Thoracic aorta (tissue), 2 donors: Measurements from ENCODE around the gene LCE3C. TPM values are rescaled to one million over a fixed set of nuclear protein-coding genes. Genes with fewer than 3 reads are reported as not detected.

ENCODE experiments used
- ATAC-seq: fragments of 150-250 bp; one replicate; pipeline ENCODE4 v1.8.0; 2017; ENCODE audit warnings: low read depth; ENCODE audit not compliant: insufficient number of reproducible peaks, low FRiP score
- DNase-seq: peaks from one replicate; pipeline ENCODE4 v3.0.0-alpha.2; 2020; ENCODE audit warnings: low spot score
- H3K27ac ChIP-seq, 2 donors: fragments of 200-600 bp; sonication (generic); 1 replicate in 1 of 2; 2 replicates in 1 of 2; pipeline ENCODE4 v1.5.1; 2016; ENCODE audit warnings: mild to moderate bottlenecking in 2 of 2, moderate library complexity in 2 of 2
- H3K27me3 ChIP-seq: fragments of 200-600 bp; sonication (generic); replicated peaks from 2 replicates; pipeline ENCODE4 v1.6.0; 2016; ENCODE audit warnings: mild to moderate bottlenecking; ENCODE audit not compliant: insufficient read depth
- H3K36me3 ChIP-seq: fragments of 200-600 bp; sonication (generic); one replicate; pipeline ENCODE4 v1.5.1; 2016
- H3K4me1 ChIP-seq, 2 donors: fragments of 200-600 bp; sonication (generic); 1 replicate in 1 of 2; 2 replicates in 1 of 2; pipeline versions ENCODE4 v1.5.1 to v1.6.0; 2016; ENCODE audit warnings: low read depth in 2 of 2, mild to moderate bottlenecking in 1 of 2; ENCODE audit not compliant: control insufficient read depth in 1 of 2
- H3K4me3 ChIP-seq: fragments of 200-600 bp; sonication (generic); 2 replicates; pipeline ENCODE4 v1.5.1; 2016; ENCODE audit warnings: mild to moderate bottlenecking
- H3K9me3 ChIP-seq: fragments of 200-600 bp; sonication (generic); 2 replicates; pipeline ENCODE4 v1.5.1; 2016
- CTCF ChIP-seq: fragments of 200-600 bp; sonication (generic); IDR thresholded peaks from one replicate; pipeline ENCODE4 v1.5.1; 2019; ENCODE audit warnings: antibody characterized with exemption
- total RNA-seq, 2 donors: library from RNA; depleted of rRNA; stranded (reverse); fragments of >200 nt; gene quantifications; one replicate each; pipeline versions ENCODE4 v1.1.0 to v1.2.3, GENCODE V29; 2016

Gene LCE3C
- total RNA-seq, 2 donors from 2014 or later = not detected

- no peak for DNase-seq
- no peak for ATAC-seq
- H3K27ac ChIP-seq = no peak overlapping the region
- no peaks in the 10 kb centered on the region for H3K4me1 ChIP-seq
- no peaks in the 10 kb centered on the region for H3K9me3 ChIP-seq
- no peak for TF ChIP-seq CTCF
- no peak overlapping the region for H3K4me3 ChIP-seq
- no peaks in the 10 kb centered on the region for H3K36me3 ChIP-seq
- no peaks in the 10 kb centered on the region for H3K27me3 ChIP-seq
Observed at GRCh38 chr1:152621993-152622392, 22.0 kb downstream of the LCE3C start.

- H3K36me3 ChIP-seq = no peaks in the 10 kb centered on the region
- no peaks in the 10 kb centered on the region for H3K9me3 ChIP-seq
- H3K4me3 ChIP-seq = no peak within 1 kb of the TSS
- H3K4me1 ChIP-seq = no peaks in the 10 kb centered on the region
- ATAC-seq (no peak), DNase-seq (no peak)
- no peak within 1 kb of the TSS for H3K27ac ChIP-seq
- no peak for TF ChIP-seq CTCF
- no peaks in the 10 kb centered on the region for H3K27me3 ChIP-seq
Observed at GRCh38 chr1:152622803-152623202, 22.8 kb downstream of the LCE3C start, which contains the start of gene LCE3A. LCE3A (minus strand) TSS chr1:152623103; CDS start chr1:152623103, 0 bp downstream.

GRCh38 chr1:152623203-152623844, 23.3 kb downstream of the LCE3C start:
- DNase-seq (no peak), ATAC-seq (no peak)
- no peak overlapping the region for H3K27ac ChIP-seq

GRCh38 chr1:152626744-152627143, 26.7 kb downstream of the LCE3C start:
- Histone ChIP-seq H3K4me3 (no peak overlapping the region), H3K9me3 (no peaks in the 10 kb centered on the region), H3K36me3 (no peaks in the 10 kb centered on the region), H3K27me3 (no peaks in the 10 kb centered on the region), H3K4me1 (no peaks in the 10 kb centered on the region), H3K27ac (no peak overlapping the region)
- DNase-seq = no peak
- no peak for TF ChIP-seq CTCF
- no peak for ATAC-seq

More at GRCh38 chr1:152623203-152623844, 23.3 kb downstream of the LCE3C start:
- no peaks in the 10 kb centered on the region for H3K36me3 ChIP-seq
- no peak overlapping the region for H3K4me3 ChIP-seq
- no peak for TF ChIP-seq CTCF
- H3K4me1 ChIP-seq = no peaks in the 10 kb centered on the region
- no peaks in the 10 kb centered on the region for H3K27me3 ChIP-seq
- no peaks in the 10 kb centered on the region for H3K9me3 ChIP-seq

- no peaks in the 10 kb centered on the region for H3K4me1 ChIP-seq
- no peak overlapping the region for H3K4me3 ChIP-seq
- DNase-seq = no peak
- H3K9me3 ChIP-seq = no peaks in the 10 kb centered on the region
- no peaks in the 10 kb centered on the region for H3K27me3 ChIP-seq
- TF ChIP-seq CTCF = no peak
- no peaks in the 10 kb centered on the region for H3K36me3 ChIP-seq
- no peak for ATAC-seq
- H3K27ac ChIP-seq = no peak overlapping the region
Observed at GRCh38 chr1:152630596-152630995, 30.6 kb downstream of the LCE3C start.
